Epidermal melanocyte (primary cell): ENCODE measurements around the gene TMEM18.

Experiments
- DNase-seq: peaks from one replicate; pipeline ENCODE4 v3.0.0; 2011; ENCODE audit warnings: low spot score; ENCODE audit not compliant: insufficient read length

TMEM18 gene

DNA sequence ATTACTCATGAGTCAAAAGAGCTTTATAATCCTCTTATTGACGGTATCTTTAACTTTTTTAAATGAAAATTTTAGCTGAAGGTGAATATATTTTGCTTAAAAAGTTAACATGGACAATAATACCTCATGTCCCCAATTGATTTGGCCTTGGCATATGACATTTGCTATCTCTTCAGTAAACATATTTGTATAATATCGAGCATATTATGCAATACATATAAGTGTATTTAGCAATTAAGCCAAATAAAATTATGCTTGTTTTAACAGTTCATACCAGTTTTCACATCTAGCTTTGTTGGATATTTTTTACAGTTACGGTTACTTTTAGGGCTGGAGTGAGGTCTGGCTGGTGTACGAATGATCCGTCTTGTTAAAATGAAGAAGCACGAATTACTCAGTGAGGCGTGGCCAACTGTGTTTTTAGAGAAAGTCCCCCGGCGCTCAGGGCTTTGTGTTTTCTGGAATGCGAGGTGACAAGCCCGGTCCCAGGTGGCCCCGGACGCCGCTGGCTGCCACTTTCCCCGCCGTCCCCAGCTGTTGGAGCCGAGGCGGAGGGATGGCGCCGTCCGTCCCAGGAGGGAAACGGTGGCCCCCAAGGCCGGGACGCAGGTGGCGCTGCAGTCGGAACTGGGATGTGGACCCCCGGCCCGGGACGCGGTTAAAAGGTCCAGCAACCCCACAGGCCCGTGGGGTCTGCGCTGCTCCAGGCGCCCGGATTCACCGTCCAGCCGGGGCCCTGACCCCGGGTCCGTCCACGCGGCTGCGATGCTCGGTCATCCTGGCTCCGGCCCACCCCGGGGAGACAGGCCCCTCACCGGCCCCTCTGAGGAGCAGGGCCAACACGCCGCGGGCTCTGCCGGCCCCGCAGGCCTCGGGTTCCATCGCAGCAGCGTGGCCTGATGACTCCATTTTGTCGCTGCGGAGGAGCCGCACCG, 41.3 kb downstream of the TMEM18 start:
- no peak for DNase-seq

DNA sequence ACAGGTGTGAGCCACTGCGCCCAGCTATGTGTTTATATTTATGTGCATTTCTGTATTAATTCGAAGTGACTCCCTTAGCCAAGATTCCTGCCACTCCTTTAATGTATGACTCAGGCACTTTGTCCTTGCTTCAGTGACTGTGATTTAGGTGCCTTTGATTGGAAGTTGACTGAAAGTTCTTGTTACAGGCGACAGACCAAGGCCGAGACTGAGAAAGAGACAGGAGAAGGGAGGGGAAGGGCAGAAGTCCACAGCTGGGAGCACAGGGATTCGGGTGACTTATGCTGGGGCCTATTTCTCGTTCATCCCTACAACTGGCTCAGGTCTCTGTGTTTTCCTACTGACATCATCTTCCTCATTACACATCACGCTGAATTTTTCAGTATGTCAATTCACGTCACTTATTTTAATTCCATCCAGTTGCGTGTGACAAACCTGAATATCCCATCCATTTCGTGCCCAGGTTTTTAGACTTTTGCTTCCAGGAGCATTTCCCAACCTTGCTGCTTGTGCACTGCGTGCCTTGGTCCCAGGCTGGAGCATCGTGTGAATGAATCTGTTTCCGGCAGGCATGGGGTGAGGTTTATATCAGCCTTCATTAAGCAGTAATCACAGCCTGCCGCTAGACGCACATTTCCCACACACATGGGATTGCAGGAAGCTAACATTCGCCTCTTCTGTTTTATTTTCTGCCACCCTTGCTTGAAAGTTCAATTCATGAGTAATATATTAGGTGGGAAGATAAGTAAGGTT, 42.4 kb downstream of the TMEM18 start:
- DNase-seq, result no peak

DNA sequence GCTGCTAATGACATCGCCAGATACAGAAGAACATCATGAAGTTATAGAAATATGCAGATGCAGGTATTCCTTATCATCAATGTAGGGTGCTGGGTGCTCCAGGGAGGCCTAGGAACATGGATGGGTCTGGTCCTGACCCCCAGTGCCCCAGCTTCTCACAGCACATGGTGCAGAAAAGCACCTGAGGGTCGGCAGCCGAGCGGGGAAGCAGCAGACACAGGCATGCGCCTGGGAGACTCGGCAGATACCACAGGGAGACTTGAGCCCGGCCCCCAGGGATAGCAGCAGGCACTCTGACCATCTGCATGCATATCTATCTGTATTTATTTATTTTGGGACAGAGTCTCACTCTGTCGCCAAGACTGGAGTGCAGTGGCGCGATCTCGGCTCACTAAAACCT, 43.2 kb downstream of the TMEM18 start:
- DNase-seq, result no peak

DNA sequence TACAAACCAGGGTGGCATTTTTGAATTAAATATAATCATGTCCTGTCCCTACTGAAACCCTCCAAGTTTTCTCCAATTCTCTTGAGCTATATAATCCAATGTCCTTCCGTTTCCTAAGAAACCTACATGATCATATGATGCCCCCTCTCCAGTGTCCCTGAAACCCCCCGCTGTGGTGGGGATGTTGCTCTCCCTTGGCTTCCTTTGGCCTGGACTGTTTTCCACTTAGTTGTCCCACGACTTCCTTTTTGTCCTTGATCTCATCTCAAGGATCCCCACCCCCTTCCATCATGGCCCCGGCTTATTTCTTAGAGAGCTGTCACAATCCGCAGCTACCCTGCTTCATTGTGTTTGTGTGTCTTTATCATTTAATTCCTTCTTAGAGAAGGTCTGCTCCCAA, 43.8 kb downstream of the TMEM18 start:
- no peak for DNase-seq

DNA sequence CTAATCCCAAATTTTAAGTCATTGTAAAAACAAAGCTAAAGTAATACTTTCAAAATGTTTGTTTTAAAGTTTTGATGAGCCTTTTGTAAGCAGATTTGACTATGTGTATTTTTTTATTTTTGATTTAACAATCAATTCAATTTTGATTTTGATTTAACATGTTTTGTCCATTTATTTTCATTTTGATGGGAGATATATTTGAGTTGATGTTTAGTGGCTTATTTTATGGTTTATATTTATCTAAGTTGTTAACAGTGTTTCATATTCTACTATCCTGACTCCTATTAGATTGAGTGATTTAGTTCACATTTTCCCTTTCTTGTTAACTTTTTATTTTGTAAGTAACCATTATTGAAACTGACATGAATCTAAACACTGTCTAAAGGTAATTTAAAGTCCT, 44.7 kb downstream of the TMEM18 start:
- no peak for DNase-seq

DNA sequence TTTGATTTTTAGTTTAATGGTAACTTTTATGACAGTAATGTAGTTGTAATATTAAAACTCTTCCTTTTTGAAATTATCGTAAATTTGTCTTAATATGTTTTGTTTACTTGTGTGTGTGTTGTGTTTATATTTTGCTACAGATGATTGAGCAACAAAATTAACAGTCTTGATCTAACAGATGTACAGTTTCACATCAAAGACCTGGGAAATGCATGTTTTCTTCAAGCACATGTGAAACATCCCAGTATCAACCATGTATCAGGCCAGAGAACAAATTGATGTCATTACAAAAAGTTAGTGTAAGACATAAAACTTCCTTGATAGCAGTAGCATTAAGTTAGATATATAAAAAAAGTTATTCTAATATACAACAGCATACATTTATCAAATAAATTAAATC, 45.5 kb downstream of the TMEM18 start:
- no peak for DNase-seq

DNA sequence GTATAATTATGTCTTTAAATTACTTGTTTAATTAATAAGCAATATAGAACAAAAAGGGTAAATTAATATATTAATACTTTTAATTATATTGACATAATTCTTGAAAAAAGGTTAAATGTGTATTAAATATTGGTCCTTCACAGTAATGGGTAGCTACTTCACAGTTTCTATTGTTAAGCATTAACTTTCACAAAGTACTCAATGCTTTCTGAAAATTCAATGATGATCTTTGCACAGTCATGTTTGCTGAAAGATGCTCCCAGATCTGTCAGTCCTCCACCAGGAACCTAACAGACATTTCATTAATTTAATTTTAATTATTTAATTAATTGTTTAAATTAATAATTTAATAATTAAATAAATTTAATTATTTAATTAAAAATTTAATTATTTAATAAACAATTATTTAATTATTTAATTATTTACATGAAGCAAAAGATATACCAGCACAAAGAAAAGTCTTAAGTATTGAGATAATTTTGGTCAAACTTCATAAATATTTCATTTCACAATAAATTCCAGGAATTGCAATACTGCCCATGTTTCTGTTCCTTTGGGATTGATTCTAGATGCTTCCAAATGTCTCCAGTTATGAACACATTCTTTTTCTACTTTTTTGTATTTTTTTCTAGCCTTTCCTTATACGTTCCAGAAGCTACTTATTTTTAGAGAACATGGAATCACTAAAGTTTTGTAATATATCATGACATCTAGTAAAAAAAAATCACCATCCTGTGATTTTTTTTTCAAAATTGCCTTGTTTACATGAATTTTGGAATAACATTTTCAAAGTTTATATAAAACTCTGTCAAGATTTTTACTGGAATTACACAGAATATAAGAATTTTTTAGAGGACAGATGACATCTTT, 46.5 kb downstream of the TMEM18 start:
- DNase-seq, result no peak

DNA sequence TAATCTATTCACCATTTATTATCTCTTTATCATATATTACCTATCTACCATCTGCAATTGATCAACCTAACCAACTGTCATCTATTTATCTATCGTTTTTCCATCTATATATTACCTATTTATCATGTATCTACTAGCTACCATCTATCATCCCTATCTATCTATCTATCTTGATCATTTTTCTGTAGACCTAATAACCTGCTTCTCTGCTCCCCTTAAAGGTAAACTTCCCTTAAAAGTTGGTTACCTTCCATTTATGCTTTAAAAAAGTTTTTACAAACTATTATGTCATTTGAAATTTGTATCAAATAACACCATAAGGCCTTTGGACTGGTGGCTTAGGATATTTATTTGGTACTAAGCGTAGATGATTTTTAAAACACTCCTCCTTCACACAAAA, 47.2 kb downstream of the TMEM18 start:
- no peak for DNase-seq

DNA sequence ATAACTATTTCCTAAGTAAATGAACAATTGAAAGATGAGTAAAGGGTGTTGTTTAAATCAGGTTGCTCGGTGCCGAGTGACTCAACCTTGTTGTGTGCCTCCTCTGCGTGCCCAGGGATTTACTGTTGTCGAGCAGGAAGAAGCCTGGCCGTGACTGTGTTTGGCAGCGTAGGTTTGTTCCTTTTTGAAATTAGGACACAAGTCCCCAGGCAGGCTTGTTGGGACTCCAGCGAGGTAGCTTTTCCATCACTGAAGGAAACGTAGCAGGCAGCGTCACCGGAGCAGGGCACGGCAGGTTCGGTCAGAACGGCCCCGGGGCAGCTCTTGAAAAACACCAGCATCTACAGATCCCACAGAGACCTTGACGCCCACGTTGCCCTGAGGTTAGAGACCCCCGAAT, 48.6 kb downstream of the TMEM18 start:
- no peak for DNase-seq

DNA sequence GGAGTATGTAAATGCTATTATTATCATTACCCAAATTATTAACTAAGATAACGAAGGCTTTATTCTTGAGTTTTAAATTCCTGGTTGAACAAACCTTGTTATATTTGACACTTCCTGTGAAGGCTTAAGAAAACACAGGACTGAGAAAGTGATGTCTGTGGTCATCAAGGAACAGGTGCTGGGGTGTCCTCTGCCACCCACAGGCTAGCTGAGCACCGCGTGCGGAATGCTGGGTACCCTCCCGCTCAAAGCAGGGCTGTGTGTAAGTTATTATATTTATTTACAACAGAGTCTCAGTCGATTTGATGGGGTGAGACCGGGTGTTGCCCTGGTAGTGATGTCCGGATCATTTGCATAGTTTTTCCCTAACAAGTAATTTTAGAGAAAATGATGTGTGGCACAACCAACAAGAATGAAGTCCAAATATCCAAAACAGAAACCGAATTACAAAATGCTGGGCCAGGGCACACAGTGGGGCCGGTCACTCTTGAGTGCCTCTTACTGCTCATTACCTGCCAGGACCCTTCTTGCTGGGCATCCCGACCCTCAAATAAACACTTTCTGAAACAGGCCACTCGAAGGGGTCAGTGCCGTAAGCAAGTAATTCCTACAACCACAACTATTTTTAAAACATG, 49.2 kb downstream of the TMEM18 start:
- no peak for DNase-seq

DNA sequence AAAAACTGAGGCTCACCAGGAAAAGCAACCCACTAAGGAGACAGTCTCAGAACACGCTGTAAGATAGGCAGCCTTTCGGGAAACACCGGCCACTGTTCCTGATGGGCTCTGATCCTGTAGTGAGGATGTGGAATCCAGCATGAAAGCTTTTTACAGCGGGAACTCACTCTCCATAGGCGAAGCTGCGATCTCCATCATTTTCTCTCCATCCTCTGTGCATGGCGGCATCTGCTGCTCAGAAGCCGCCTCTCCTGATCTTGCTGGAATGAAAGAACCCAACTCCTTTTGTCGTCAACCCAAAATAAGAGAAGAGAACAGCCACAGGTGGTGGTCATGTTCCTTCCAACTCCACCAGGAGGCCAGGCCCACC, 49.9 kb downstream of the TMEM18 start:
- no peak for DNase-seq

DNA sequence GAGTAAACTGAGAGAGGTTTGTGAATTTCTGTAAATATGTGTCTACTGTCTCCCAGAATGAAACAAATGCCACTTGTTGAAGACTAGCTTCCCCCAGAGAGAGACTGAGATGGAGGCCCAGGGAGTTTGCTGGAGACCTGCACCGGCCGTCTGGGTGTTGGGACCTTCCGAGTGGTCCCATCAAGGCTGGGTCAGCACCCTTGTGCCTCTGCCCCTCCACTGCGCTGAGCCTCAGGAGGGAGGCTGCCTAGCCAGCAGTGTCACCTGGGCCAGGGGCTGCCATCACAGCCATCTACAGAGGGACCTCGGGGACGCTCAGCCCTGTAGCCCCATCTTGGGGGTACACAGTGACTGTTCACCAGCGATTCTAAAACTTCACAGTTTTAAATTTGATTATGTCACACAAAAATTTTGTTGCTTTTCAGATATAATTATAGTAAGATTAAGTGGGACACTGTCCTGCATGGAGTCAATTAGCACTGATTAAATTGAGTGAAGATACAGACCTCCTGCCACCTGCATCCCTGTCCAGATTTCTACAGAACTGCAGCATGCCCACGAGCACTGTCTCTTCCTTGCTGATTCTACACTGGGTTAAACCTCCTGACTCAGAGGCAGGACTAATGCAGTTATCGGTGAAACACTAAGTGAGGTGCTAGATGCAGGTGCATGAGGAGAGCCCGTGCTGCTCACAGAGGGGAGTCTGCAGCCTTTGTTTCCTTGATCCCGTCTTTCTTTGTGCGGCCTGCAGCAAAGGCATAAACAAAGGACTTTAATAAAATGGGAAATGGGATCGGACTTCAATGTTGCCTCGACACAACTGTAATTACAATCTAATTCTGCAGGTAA, 50.5 kb downstream of the TMEM18 start:
- DNase-seq, result no peak

DNA sequence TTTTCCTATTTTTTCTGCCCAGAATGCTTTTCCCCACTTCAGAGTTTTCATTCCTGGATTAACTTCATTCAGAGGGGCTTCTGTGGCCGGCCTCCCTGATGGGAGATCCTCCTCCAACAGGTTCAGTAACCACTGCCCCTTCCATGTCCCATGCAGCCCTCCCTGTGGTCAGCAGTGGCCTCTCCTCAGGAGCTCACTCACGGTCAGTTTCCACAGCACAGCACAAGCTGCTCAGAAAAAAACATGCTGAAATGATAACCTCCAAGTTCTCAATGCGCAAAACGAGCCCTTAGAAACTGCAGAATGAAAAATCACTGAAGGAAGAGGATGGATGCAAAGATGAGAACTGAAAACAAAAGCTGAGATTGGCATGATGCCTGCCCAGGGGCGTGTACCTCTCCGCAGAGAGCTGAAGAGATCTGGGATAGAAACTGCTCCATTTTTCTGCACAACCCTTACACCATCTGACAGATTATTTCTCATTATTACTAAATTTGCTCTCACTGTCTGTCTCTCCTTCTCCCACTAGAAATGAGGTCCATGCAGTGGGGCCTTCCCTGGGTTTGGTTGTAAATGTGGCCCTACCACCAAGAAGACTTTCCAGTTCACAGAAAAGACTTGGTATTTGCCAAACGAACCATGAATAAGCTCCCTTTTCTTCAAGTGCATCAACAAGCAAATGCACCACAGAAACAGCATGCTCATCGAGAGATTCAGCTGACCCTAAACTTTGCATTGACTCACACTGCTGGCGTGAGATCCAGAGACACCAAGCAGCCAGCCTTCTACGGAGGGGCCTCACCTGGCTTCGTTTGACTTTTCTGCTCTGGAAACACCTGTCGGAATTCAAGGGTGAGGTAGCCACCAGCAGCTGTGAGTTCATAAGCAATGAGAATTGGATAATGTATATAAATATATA, 51.5 kb downstream of the TMEM18 start:
- DNase-seq, result no peak

DNA sequence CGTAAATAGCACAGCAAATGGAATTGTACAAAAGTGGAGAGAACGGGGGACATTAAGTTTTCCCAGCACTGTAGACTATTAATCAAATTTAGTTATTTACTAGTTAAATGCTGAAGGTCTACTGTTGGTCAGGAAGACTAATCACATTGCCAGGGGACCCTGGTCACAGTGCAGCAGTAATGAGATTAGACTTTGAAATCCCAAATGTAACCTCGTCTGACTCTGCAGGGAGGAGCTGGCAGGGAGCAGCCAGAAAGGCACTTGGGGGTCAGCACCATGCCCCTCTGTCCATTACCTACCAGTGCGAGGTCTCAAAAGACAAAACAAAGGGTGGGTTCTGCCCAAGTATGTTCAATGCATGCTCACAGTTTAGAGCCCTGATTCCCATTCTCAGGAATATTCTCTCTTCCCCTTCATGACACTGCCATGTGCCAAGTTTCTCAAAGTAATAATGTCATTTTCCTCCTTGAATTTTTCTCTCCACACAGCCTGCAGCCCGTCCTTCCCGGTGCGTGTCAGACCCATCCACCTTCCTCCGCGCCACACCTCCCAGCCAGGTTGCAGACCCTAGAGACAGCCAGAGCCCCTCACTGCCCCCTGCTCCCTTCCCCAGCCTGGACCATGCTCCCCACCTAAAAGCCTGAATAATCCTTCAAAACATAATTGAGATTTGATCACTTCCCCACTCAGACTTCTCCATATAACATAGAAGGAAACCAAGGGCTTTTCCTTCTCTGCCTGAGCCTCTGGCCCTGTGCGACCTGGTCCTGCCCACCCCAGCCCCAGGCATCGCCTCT, 52.5 kb downstream of the TMEM18 start:
- DNase-seq, result no peak

DNA sequence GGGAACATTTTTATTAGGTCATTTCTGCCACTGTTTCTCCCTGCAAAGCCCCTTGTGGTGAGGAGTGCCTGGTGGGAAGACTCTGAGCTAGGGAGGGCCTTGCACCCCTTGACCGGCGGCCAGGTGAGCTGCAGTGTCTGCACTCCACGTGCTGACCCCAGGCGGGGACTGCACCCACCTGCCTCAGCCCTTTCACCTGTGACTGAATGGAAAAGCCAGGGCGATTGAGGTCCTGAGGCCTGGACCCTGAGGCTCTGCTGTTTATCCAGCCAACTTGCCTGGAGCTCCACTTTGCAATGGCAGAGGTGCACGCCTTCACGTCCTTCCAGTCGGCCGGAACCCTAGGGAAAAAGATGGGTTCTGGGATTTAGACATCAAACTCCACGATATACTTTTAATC, 53.1 kb downstream of the TMEM18 start:
- no peak for DNase-seq

DNA sequence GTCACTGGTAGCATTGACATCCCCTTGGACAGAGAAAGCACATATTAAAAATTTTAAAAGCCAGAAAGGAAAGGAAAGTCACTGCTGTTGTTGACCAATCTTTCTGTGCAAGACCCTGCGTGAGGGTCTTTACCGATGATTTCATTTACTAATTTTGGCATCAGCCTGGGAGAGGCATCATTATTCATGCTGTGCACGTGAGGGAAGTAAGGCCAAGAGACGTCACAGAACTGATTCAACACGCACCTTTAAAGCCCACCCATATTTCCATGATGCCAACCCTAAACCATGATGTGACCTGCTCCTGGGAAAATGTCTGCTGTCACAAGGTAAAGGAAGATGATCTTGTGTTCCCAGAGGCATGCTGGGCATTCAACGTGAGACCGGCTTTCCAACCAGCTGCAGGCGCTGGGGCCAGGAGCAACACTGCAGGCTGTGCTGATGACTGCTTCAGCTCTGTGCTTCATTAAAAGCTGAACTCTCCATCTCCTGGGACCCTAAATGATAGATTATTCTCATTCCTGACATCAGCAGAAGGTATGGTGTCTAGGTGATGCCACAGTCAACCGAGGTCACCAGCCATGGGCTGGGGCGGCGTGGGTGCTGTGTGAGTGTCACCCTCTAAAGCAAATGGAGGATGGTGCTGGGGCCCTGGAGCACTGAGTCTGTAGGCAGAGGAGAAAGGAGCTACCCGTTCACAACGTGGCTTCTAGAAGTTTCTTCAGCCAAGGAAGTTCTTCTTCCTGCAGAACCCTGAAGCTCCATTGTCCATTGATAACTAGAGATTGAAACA, 53.9 kb downstream of the TMEM18 start:
- DNase-seq, result no peak

DNA sequence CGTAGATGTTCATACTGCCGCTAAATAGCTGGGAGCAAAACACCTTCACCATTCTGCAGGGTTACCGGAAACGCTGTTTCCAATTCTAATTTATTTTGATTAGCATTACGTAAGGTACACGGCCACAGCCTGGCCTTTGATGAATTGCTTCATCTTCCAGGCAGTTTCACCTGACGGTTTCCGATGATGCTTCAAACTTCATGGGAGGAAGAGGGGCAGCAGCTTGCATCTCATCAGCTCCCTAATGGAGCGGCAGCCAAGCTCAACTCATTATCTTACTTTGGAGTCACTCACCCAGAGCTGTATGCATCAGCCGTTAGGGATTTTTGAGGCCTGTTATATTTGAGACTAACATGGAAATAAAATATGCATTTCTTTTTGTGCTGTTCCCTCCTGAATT, 54.8 kb downstream of the TMEM18 start:
- no peak for DNase-seq
